Choroid plexus epithelial cell (primary cell): ENCODE results near the gene KLHDC2.
A peak's percentile ranks its signal among the peaks of the same experiment; 100 is the strongest.
"Not testable (repeated sequence)": the region's sequence is repeated elsewhere in the genome, so short reads cannot be mapped to it uniquely, and the experiment has no call there.

Experiments used
- DNase-seq: peaks from one replicate; pipeline ENCODE4 v3.0.0-alpha.2; 2010; ENCODE audit warnings: low read depth
- H3K4me3 ChIP-seq: 2 replicates; pipeline ENCODE4 v1.5.1; 2011; ENCODE audit warnings: low read depth, mild to moderate bottlenecking, control low read depth, low read length, moderate library complexity
- CTCF ChIP-seq: conservative IDR thresholded peaks from 2 replicates; pipeline ENCODE4 v1.5.1; 2011; ENCODE audit warnings: low read depth, mild to moderate bottlenecking, control low read depth, inconsistent platforms, low read length, moderate library complexity

Gene KLHDC2

GRCh38 chr14:49769581-49770211 is 1.7 kb downstream of the KLHDC2 start:
- TF ChIP-seq CTCF, result no peak
- H3K4me3 ChIP-seq, result peak overlapping the region; percentile 96
- DNase-seq, result no peak

DNA sequence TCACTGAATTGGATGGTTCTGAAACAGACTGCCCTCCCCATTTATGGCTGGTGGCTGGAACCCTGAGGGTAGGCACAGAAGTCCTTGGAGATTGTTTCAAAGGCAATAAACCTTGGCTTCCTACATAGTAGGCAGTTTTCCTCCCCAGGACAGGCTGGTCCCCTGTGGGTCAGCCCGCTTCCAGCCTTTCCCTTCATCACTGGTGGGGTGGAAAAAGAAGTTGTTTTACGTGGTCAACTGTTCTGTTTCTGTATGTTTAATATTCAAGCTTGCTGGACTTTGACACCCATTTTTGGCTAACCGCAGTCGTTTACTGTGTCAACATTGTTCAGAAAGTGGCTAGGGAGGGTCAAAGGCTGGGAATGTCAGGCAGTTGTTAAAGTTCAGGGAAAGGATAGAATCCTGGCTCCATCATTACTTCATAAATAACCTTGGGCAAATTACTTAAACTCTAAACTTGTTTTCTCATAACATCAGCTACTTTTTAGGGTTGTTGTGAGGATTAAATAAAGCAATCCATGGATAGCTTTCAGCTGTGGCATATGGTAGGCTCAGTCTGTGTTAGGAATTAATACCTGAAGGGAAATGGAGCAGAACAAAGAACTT is 2.4 kb downstream of the KLHDC2 start:
- TF ChIP-seq CTCF, result no peak
- peak overlapping the region; percentile 96 for H3K4me3 ChIP-seq
- DNase-seq, result peak; percentile 76

GRCh38 chr14:49771691-49772090 is 3.7 kb downstream of the KLHDC2 start:
- not testable (repeated sequence) for DNase-seq, H3K4me3 ChIP-seq

DNA sequence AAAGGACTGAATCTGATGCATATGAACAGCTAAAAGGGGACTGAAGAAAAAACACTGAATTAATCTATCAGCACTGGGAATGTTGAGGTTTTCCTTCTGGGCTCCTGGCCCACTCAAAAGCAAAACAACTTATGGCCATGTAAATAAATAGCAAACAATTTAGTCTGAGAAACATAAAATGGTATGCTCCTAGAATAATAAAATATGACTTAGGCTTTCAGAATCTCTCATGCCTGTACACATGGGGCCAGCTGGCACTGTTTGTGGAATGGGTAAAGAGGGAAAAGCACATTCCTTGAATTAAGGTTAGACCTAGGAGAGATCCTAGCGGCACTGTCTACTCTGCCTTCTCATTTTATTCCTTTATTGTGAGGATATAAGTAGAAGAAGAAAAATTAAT is 6.2 kb downstream of the KLHDC2 start:
- no peak for DNase-seq
- H3K4me3 ChIP-seq, result no peak overlapping the region
- TF ChIP-seq CTCF, result no peak

- no peak overlapping the region for H3K4me3 ChIP-seq
- DNase-seq, result no peak
- no peak for TF ChIP-seq CTCF
Measured at GRCh38 chr14:49778421-49778820, 10.5 kb downstream of the KLHDC2 start.

- H3K4me3 ChIP-seq, result not testable (repeated sequence)
Measured at GRCh38 chr14:49781040-49781439, 13.1 kb downstream of the KLHDC2 start.

DNA sequence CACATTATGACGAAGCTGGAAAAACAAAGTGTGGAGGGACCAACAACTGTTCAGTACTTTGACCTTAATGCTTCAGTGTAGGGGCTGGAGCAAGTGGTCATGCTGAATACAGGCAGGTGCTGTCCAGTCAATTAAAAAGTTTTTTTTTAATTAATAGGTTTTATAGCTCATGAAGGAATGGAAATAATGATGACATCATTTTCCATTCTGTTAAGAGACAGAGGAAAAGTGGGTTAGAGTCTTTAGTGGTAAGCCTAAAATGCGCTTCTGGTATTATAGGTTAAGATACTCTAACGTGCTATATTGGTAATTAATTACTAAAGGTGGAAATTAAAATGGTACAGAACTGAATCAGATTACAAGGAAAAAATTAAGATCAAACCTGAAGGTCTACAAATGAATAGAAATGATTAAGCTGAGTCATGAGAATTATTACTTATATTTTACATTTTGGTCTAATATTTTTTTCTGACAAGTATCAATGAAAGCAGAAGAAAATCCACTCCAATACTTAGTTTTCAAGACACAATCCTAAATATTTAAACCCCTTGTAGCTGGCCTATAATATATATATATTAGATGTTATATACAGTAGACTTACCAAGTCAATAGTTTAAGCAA is 15.6 kb downstream of the KLHDC2 start:
- no peak for DNase-seq
- no peak for TF ChIP-seq CTCF
- no peak overlapping the region for H3K4me3 ChIP-seq

More at GRCh38 chr14:49781040-49781439, 13.1 kb downstream of the KLHDC2 start:
- not testable (repeated sequence) for DNase-seq

DNA sequence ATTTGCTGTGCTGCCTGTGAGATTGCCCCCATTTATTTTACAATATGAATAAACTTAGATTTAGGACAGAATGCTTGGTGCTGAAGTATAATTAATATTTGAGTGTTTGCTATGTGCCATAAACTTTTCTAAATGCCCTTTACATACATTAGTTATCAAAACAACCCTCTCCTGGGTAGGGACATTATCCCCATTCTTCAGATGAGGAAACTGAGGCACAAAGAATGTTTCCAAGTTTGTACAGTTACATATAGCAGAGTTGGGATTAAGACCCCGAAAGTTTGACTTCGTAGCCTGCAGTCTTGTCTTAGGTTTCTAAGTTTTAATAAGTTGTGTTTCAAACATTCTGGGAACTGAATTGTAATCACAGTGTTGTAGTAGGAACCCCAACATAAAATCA is 18.4 kb downstream of the KLHDC2 start:
- H3K4me3 ChIP-seq, result no peak overlapping the region
- no peak for TF ChIP-seq CTCF
- no peak for DNase-seq
